ENCODE data around the gene SLC16A12.

- TF ChIP-seq CTCF (IDR thresholded peaks at IDR 0.05; ENCODE audit: low read depth, low read length) (no peak), EZH2phosphoT487 (IDR thresholded peaks at IDR 0.05; ENCODE audit: low read depth) (no peak)
Observed at GRCh38 chr10:89471110-89471809, 64.1 kb downstream of the SLC16A12 start.
